Fibroblast of gingiva (primary cell): ENCODE data around the gene NEK7.

Experiments used
- DNase-seq: peaks from one replicate; pipeline ENCODE4 v3.0.0-alpha.2; 2011; ENCODE audit warnings: low read depth

The NEK7 gene

GRCh38 chr1:198352975-198353695 is 196.3 kb downstream of the NEK7 start:
- DNase-seq: no peak

- DNase-seq: no peak
Observed at GRCh38 chr1:198357937-198358336, 201.1 kb downstream of the NEK7 start.

GRCh38 chr1:198359024-198359653 is 202.3 kb downstream of the NEK7 start:
- peak; percentile 6 for DNase-seq

- DNase-seq: no peak
Observed at GRCh38 chr1:198360208-198360729, 203.5 kb downstream of the NEK7 start.

- peak; percentile 24 for DNase-seq
Observed at GRCh38 chr1:198361237-198361767, 204.5 kb downstream of the NEK7 start.

- no peak for DNase-seq
Observed at GRCh38 chr1:198363625-198364151, 206.9 kb downstream of the NEK7 start.

GRCh38 chr1:198364471-198364870 is 207.7 kb downstream of the NEK7 start:
- peak; percentile 88 for DNase-seq

- no peak for DNase-seq
Observed at GRCh38 chr1:198367296-198367695, 210.5 kb downstream of the NEK7 start.

GRCh38 chr1:198370996-198371395 is 214.2 kb downstream of the NEK7 start:
- DNase-seq: no peak
